Smooth muscle cell (in vitro differentiated cells): ENCODE data around the gene INPP5A. TPM values are rescaled to one million over a fixed set of nuclear protein-coding genes. Genes with fewer than 3 reads are reported as not detected.

ENCODE experiments used
- DNase-seq: peaks from one replicate; lab custom pipeline; 2025; ENCODE audit not compliant: unreplicated experiment; lab: John Stamatoyannopoulos, UW
- H2AFZ ChIP-seq: fragments of 200-600 bp; sonication (generic); 2 replicates; pipeline ENCODE4 v1.6.0; 2016; ENCODE audit warnings: antibody characterized with exemption, low read depth, mild to moderate bottlenecking
- H3F3A ChIP-seq: fragments of 200-600 bp; sonication (generic); 2 replicates; pipeline ENCODE4 v1.6.0; 2017; ENCODE audit warnings: antibody characterized with exemption, low read depth
- H3K27ac ChIP-seq: fragments of 200-600 bp; sonication (generic); 2 replicates; pipeline ENCODE4 v1.5.1; 2016; ENCODE audit warnings: low read depth, mild to moderate bottlenecking
- H3K27me3 ChIP-seq: fragments of 200-600 bp; sonication (generic); 2 replicates; pipeline ENCODE4 v1.6.1; 2016; ENCODE audit warnings: low read depth, mild to moderate bottlenecking
- H3K36me3 ChIP-seq: fragments of 200-600 bp; sonication (generic); 2 replicates; pipeline ENCODE4 v1.5.1; 2016; ENCODE audit warnings: low read depth
- H3K4me1 ChIP-seq: fragments of 200-600 bp; sonication (generic); 2 replicates; pipeline ENCODE4 v1.5.1; 2016; ENCODE audit warnings: low read depth
- H3K4me2 ChIP-seq: fragments of 200-600 bp; sonication (generic); 2 replicates; pipeline ENCODE4 v1.6.0; 2016; ENCODE audit warnings: mild to moderate bottlenecking
- H3K4me3 ChIP-seq: fragments of 200-600 bp; sonication (generic); 2 replicates; pipeline ENCODE4 v1.5.1; 2016; ENCODE audit warnings: mild to moderate bottlenecking
- H3K79me2 ChIP-seq: fragments of 200-600 bp; sonication (generic); 2 replicates; pipeline ENCODE4 v1.6.0; 2016; ENCODE audit warnings: low read depth, mild to moderate bottlenecking
- H3K9ac ChIP-seq: fragments of 200-600 bp; sonication (generic); 2 replicates; pipeline ENCODE4 v1.6.0; 2016; ENCODE audit warnings: low read depth
- H3K9me3 ChIP-seq: fragments of 200-600 bp; sonication (generic); replicated peaks from 2 replicates; pipeline ENCODE4 v1.5.1; 2016; ENCODE audit warnings: low read depth
- H4K20me1 ChIP-seq: fragments of 200-600 bp; sonication (generic); 2 replicates; pipeline ENCODE4 v1.6.0; 2016; ENCODE audit warnings: low read depth
- CTCF ChIP-seq: fragments of 200-600 bp; sonication (generic); IDR thresholded peaks from 2 replicates; pipeline ENCODE4 v1.5.1; 2017; ENCODE audit warnings: borderline replicate concordance, mild to moderate bottlenecking, antibody characterized with exemption; ENCODE audit not compliant: insufficient read depth, poor library complexity, severe bottlenecking
- WGBS: methylation state at CpG from one replicate; pipeline ENCODE4 v1.1.7; 2016; ENCODE audit warnings: low lambda C conversion rate; 5-methylcytosine and 5-hydroxymethylcytosine counted together
- polyA plus RNA-seq: library from polyadenylated mRNA; unstranded; fragments of >200 nt; fragmentation: Nextera tagmentation; extraction: Ambion mirVana; gene quantifications from 2 replicates; pipeline ENCODE4 v1.2.1, GENCODE V29; 2016
- total RNA-seq: library from RNA; depleted of rRNA; stranded (reverse); fragments of >200 nt; gene quantifications from 2 replicates; pipeline ENCODE4 v1.2.3, GENCODE V29; 2014

INPP5A gene
- total and polyA plus RNA-seq, 2 experiments from 2014 or later = 48.0 to 55.9 TPM

- H3F3A ChIP-seq = no peaks in the 10 kb centered on the region
- WGBS = 95% methylated on average over 11 of the region's 11 CpGs
- no peak overlapping the region for H3K4me2 ChIP-seq
- H3K9ac ChIP-seq = no peak overlapping the region
- no peaks in the 10 kb centered on the region for H4K20me1 ChIP-seq
- no peak overlapping the region for H3K27ac ChIP-seq
- no peaks in the 10 kb centered on the region for H3K79me2 ChIP-seq
- peaks cover 5% of the 10 kb centered on the region for H3K27me3 ChIP-seq
- no peak overlapping the region for H2AFZ ChIP-seq
- no peak for TF ChIP-seq CTCF
- no peaks in the 10 kb centered on the region for H3K9me3 ChIP-seq
- no peak overlapping the region for H3K4me3 ChIP-seq
- no peaks in the 10 kb centered on the region for H3K4me1 ChIP-seq
- no peak for DNase-seq
- H3K36me3 ChIP-seq = no peaks in the 10 kb centered on the region
Measured at GRCh38 chr10:132799865-132800264, 262.3 kb downstream of the INPP5A start.

GRCh38 chr10:132802048-132802447, 264.5 kb downstream of the INPP5A start:
- Histone ChIP-seq H3K27me3 (no peaks in the 10 kb centered on the region), H3K36me3 (no peaks in the 10 kb centered on the region), H3K4me2 (no peak overlapping the region), H3K27ac (no peak overlapping the region), H3F3A (no peaks in the 10 kb centered on the region), H3K79me2 (no peaks in the 10 kb centered on the region), H2AFZ (no peak overlapping the region), H3K9ac (no peak overlapping the region), H4K20me1 (no peaks in the 10 kb centered on the region), H3K4me1 (no peaks in the 10 kb centered on the region), H3K9me3 (no peaks in the 10 kb centered on the region), H3K4me3 (no peak overlapping the region)
- no peak for DNase-seq
- TF ChIP-seq CTCF = no peak
- WGBS = 96% methylated on average over 8 of the region's 8 CpGs

- Histone ChIP-seq H3K4me1 (no peaks in the 10 kb centered on the region), H3K9ac (no peak overlapping the region), H3K4me2 (no peak overlapping the region), H4K20me1 (no peaks in the 10 kb centered on the region), H3K79me2 (no peaks in the 10 kb centered on the region), H3K36me3 (no peaks in the 10 kb centered on the region), H3F3A (no peaks in the 10 kb centered on the region), H2AFZ (no peak overlapping the region), H3K27me3 (no peaks in the 10 kb centered on the region), H3K4me3 (no peak overlapping the region), H3K27ac (no peak overlapping the region), H3K9me3 (no peaks in the 10 kb centered on the region)
- TF ChIP-seq CTCF = no peak
- no peak for DNase-seq
- 85% methylated on average over 16 of the region's 16 CpGs for WGBS
Measured at GRCh38 chr10:132802694-132803320, 265.2 kb downstream of the INPP5A start.
